B cell (primary cell): ENCODE measurements around the gene HLX.

Experiments used
- EZH2 ChIP-seq: IDR thresholded peaks from 2 replicates; pipeline ENCODE4 v1.6.1; 2012; ENCODE audit warnings: borderline replicate concordance, low read depth, mild to moderate bottlenecking, moderate library complexity, low read length; ENCODE audit not compliant: insufficient read depth, poor library complexity, severe bottlenecking
- TF ChIP-seq, protein P1 (sequence below): fragments of 200-600 bp; IDR thresholded peaks from one replicate; pipeline ENCODE4 v1.8.0; 2022; ENCODE audit warnings: antibody characterized with exemption, mild to moderate bottlenecking

GRCh38 chr1:220922951-220923350 is 43.7 kb downstream of the HLX start:
- TF ChIP-seq, protein P1, sequence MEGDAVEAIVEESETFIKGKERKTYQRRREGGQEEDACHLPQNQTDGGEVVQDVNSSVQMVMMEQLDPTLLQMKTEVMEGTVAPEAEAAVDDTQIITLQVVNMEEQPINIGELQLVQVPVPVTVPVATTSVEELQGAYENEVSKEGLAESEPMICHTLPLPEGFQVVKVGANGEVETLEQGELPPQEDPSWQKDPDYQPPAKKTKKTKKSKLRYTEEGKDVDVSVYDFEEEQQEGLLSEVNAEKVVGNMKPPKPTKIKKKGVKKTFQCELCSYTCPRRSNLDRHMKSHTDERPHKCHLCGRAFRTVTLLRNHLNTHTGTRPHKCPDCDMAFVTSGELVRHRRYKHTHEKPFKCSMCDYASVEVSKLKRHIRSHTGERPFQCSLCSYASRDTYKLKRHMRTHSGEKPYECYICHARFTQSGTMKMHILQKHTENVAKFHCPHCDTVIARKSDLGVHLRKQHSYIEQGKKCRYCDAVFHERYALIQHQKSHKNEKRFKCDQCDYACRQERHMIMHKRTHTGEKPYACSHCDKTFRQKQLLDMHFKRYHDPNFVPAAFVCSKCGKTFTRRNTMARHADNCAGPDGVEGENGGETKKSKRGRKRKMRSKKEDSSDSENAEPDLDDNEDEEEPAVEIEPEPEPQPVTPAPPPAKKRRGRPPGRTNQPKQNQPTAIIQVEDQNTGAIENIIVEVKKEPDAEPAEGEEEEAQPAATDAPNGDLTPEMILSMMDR: no peak
- no peak for TF ChIP-seq EZH2
